SK-N-SH (cell line): ENCODE measurements around the gene GRIN2A. TPM values are rescaled to one million over a fixed set of nuclear protein-coding genes. Genes with fewer than 3 reads are reported as not detected.

Experiments used
- CTCF ChIA-PET: fragments of 300-600, 350-600 bp; formaldehyde crosslinking; extraction: SDS; loops from one replicate; lab custom pipeline; 2021; lab: Yijun Ruan, JAX
- POLR2A ChIA-PET: fragments of 350-600 bp; sonication (Branson Sonifier 250); formaldehyde crosslinking; extraction: SDS; loops from one replicate; lab custom pipeline; 2020; ENCODE audit warnings: antibody characterized with exemption, inconsistent platforms; lab: Yijun Ruan, JAX
- DNase-seq: peaks from one replicate; pipeline ENCODE4 v3.0.0; 2012
- H2AFZ ChIP-seq: fragments of 200-600 bp; sonication (generic); 2 replicates; pipeline ENCODE4 v1.8.1; 2016; ENCODE audit warnings: antibody characterized with exemption, mild to moderate bottlenecking, low read depth
- H3F3A ChIP-seq: fragments of 200-600 bp; sonication (generic); replicated peaks from 2 replicates; pipeline ENCODE3; 2016; ENCODE audit warnings: antibody characterized with exemption, mild to moderate bottlenecking; ENCODE audit not compliant: insufficient read depth
- H3K27ac ChIP-seq, 2 experiments: fragments of 200-500 bp in 1 of 2; fragments of 200-600 bp in 1 of 2; sonication (Bioruptor generic) in 1 of 2; sonication (generic), shearing (Covaris generic) in 1 of 2; 2 replicates each; pipeline versions ENCODE4 v1.5.1 to v1.6.1; 2014 to 2016; ENCODE audit warnings: low read depth in 2 of 2, inconsistent platforms in 1 of 2, low read length in 1 of 2, mild to moderate bottlenecking in 1 of 2, mixed read lengths in 1 of 2
- H3K27me3 ChIP-seq: fragments of 200-600 bp; sonication (generic), shearing (Covaris generic); 2 replicates; pipeline ENCODE4 v1.6.1; 2016; ENCODE audit warnings: mixed run types; ENCODE audit not compliant: insufficient read depth
- H3K36me3 ChIP-seq, 2 experiments: fragments of 200-500 bp in 1 of 2; fragments of 200-600 bp in 1 of 2; sonication (Bioruptor generic) in 1 of 2; sonication (generic) in 1 of 2; replicated peaks in 1 of 2; 2 replicates each; pipeline versions ENCODE3 to v1.5.1; 2014 to 2016; ENCODE audit warnings: low read length in 1 of 2, mild to moderate bottlenecking in 1 of 2; ENCODE audit not compliant: insufficient read depth in 2 of 2, control insufficient read depth in 1 of 2
- H3K4me1 ChIP-seq, 2 experiments: fragments of 200-500 bp in 1 of 2; fragments of 200-600 bp in 1 of 2; sonication (Bioruptor generic) in 1 of 2; sonication (generic), shearing (Covaris generic) in 1 of 2; 2 replicates each; pipeline versions ENCODE4 v1.5.1 to v1.6.1; 2014 to 2016; ENCODE audit warnings: low read depth in 1 of 2, low read length in 1 of 2, mixed run types in 1 of 2; ENCODE audit not compliant: insufficient read depth in 2 of 2, control insufficient read depth in 1 of 2
- H3K4me2 ChIP-seq: fragments of 200-600 bp; sonication (generic), shearing (Covaris generic); 2 replicates; pipeline ENCODE4 v1.6.1; 2017; ENCODE audit warnings: mixed run types
- H3K4me3 ChIP-seq, 2 experiments: fragments of 200-500 bp in 1 of 2; fragments of 200-600 bp in 1 of 2; sonication (Bioruptor generic) in 1 of 2; sonication (generic), shearing (Covaris generic) in 1 of 2; 2 replicates each; pipeline versions ENCODE4 v1.5.1 to v1.8.1; 2014 to 2016; ENCODE audit warnings: low read depth in 2 of 2, inconsistent platforms in 1 of 2, low read length in 1 of 2, mild to moderate bottlenecking in 1 of 2, mixed read lengths in 1 of 2, moderate library complexity in 1 of 2
- H3K79me2 ChIP-seq: fragments of 200-600 bp; sonication (generic); 2 replicates; pipeline ENCODE4 v1.8.1; 2017; ENCODE audit warnings: mild to moderate bottlenecking; ENCODE audit not compliant: insufficient read depth
- H3K9ac ChIP-seq: fragments of 200-600 bp; sonication (generic); 2 replicates; pipeline ENCODE4 v1.6.1; 2017; ENCODE audit warnings: mixed run types
- H3K9me2 ChIP-seq: fragments of 200-600 bp; sonication (generic); 2 replicates; pipeline ENCODE4 v1.6.1; 2017; ENCODE audit warnings: mixed run types
- H3K9me3 ChIP-seq: fragments of 200-600 bp; sonication (generic); 2 replicates; pipeline ENCODE4 v1.6.1; 2017; ENCODE audit warnings: mixed run types, mild to moderate bottlenecking, moderate library complexity
- H4K20me1 ChIP-seq: fragments of 200-600 bp; sonication (generic); 2 replicates; pipeline ENCODE4 v1.6.1; 2017; ENCODE audit warnings: mild to moderate bottlenecking, mixed run types; ENCODE audit not compliant: insufficient read depth
- CHD2 ChIP-seq: fragments of 150-350 bp; IDR thresholded peaks from 2 replicates; pipeline ENCODE4 v1.6.1; 2018; ENCODE audit warnings: low read length; ENCODE audit not compliant: partially characterized antibody
- ELF1 ChIP-seq: IDR thresholded peaks from 2 replicates; pipeline ENCODE4 v1.4.0; 2012
- EP300 ChIP-seq, 2 experiments: IDR thresholded peaks; 2 replicates each; pipeline versions ENCODE4 v1.4.0 to v1.6.1; 2012; ENCODE audit warnings: borderline replicate concordance in 1 of 2, low read depth in 1 of 2, low read length in 1 of 2
- EZH2phosphoT487 ChIP-seq: fragments of 200-600 bp; sonication (generic); IDR thresholded peaks from 2 replicates; pipeline ENCODE4 v1.6.1; 2017; ENCODE audit warnings: low read depth, mixed run types, mild to moderate bottlenecking, antibody characterized with exemption, moderate library complexity, borderline replicate concordance
- FOSL2 ChIP-seq: IDR thresholded peaks from 2 replicates; pipeline ENCODE4 v1.4.0; 2012; ENCODE audit warnings: low read depth, mild to moderate bottlenecking, moderate library complexity, borderline replicate concordance
- GATA2 ChIP-seq: sonication (generic); formaldehyde crosslinking; IDR thresholded peaks from 2 replicates; pipeline ENCODE4 v1.5.0; 2020; ENCODE audit warnings: mild to moderate bottlenecking, missing genetic modification reagents
- JUND ChIP-seq: IDR thresholded peaks from 2 replicates; pipeline ENCODE4 v1.4.0; 2012
- NFIC ChIP-seq: IDR thresholded peaks from 2 replicates; pipeline ENCODE4 v1.4.0; 2012; ENCODE audit warnings: borderline replicate concordance
- NRF1 ChIP-seq: IDR thresholded peaks from 2 replicates; pipeline ENCODE4 v1.6.1; 2012; ENCODE audit warnings: low read depth, mild to moderate bottlenecking, low read length
- POLR2AphosphoS5 ChIP-seq: IDR thresholded peaks from 2 replicates; pipeline ENCODE4 v1.6.1; 2012; ENCODE audit warnings: low read depth, low read length
- RCOR1 ChIP-seq: fragments of 150-350 bp; IDR thresholded peaks from 2 replicates; pipeline ENCODE4 v1.6.1; 2017; ENCODE audit warnings: antibody characterized with exemption, low read length
- RXRA ChIP-seq: IDR thresholded peaks from 2 replicates; pipeline ENCODE4 v1.4.0; 2012; ENCODE audit warnings: low read depth, mild to moderate bottlenecking, borderline replicate concordance
- TAF1 ChIP-seq: IDR thresholded peaks from 2 replicates; pipeline ENCODE4 v1.6.1; 2012; ENCODE audit warnings: low read depth, mild to moderate bottlenecking, low read length, moderate library complexity, borderline replicate concordance
- TCF12 ChIP-seq: IDR thresholded peaks from 2 replicates; pipeline ENCODE4 v1.4.0; 2012
- TEAD4 ChIP-seq: IDR thresholded peaks from 2 replicates; pipeline ENCODE4 v1.4.0; 2012; ENCODE audit warnings: mild to moderate bottlenecking, borderline replicate concordance; ENCODE audit not compliant: insufficient read depth
- YY1 ChIP-seq: IDR thresholded peaks from 2 replicates; pipeline ENCODE4 v1.4.0; 2012; ENCODE audit warnings: low read depth, mild to moderate bottlenecking
- WGBS: methylation state at CpG from one replicate; pipeline ENCODE4 v1.1.6; 2017; ENCODE audit warnings: low lambda C conversion rate; 5-methylcytosine and 5-hydroxymethylcytosine counted together
- polyA plus RNA-seq, 3 experiments: library from polyadenylated mRNA; depleted of rRNA; stranded (reverse); fragments of >200 nt; gene quantifications; 2 replicates each; pipeline ENCODE4 v1.2.3, GENCODE V29; 2012
- TF ChIP-seq, protein P1 (sequence below): IDR thresholded peaks from 2 replicates; pipeline ENCODE4 v1.4.0; 2012; ENCODE audit warnings: low read depth
- TF ChIP-seq, protein P2 (sequence below): fragments of 200-600 bp; sonication (generic); IDR thresholded peaks from 2 replicates; pipeline ENCODE4 v1.6.1; 2017; ENCODE audit warnings: antibody characterized with exemption, mild to moderate bottlenecking, moderate library complexity
- TF ChIP-seq, protein P3 (sequence below): IDR thresholded peaks from 2 replicates; pipeline ENCODE4 v1.4.0; 2012; ENCODE audit warnings: low read depth, borderline replicate concordance
- TF ChIP-seq, protein P4 (sequence below): IDR thresholded peaks from 2 replicates; pipeline ENCODE4; 2012

The GRIN2A gene
- polyA plus RNA-seq, 1 of the 3 experiments (the other 2 are of a cell fraction): not detected

DNA sequence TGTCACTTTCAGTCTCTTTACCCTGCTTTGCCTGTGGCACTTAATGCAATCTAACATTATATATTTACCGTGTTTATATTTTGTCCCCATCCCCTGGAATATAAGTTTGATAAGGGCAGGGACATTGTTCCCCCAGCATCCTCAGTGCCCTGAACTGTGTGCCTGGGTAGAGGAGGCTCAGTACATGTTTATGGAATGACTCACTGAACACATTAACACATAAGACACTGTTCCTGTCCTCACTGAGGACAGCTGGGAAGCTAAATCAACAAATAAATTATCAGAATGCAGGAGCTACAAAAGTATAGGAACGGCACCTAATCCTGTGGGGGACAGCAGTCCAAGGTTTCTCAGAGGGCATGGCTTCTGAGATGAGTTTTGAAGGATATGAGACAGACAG lies 27.8 kb downstream of the GRIN2A start (continued):
- TF ChIP-seq, protein P1, sequence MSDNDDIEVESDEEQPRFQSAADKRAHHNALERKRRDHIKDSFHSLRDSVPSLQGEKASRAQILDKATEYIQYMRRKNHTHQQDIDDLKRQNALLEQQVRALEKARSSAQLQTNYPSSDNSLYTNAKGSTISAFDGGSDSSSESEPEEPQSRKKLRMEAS: no peak
- no peak for TF ChIP-seq EZH2phosphoT487
- TF ChIP-seq EP300 (IDR thresholded peaks at IDR 0.05; ENCODE audit: borderline replicate concordance in 1 of 2, low read depth in 1 of 2, low read length in 1 of 2): no peak
- TF ChIP-seq YY1: no peak
- no peak for TF ChIP-seq NRF1
- no peak for TF ChIP-seq RCOR1
- TF ChIP-seq FOSL2: no peak
- TF ChIP-seq, all 33 proteins: peak for 0

DNA sequence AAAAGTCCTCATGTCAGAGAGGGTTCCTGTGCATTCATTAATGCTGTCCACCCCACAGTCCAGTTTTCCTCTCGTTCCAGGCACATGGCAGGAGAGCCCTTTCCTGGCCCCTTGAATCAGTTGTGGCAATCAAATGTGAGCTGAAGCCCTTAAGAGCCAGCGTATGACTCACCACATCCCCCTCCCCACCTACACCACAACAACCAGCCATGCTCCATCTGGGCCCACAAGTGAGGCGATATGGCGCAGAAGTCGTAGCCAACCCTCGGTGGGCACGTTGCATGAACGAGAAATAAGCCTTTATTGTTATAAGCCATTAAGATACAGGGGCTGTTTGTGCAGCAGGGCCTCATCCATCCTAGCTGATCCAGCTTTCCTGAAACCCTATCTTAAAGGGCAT lies 28.2 kb downstream of the GRIN2A start:
- no peak overlapping the region for H2AFZ ChIP-seq
- H3K9me3 ChIP-seq: no peaks in the 10 kb centered on the region
- H3K9me2 ChIP-seq: no peaks in the 10 kb centered on the region
- H3K9ac ChIP-seq: no peak overlapping the region
- 40% methylated on average over 8 of the region's 8 CpGs for WGBS
- no peaks in the 10 kb centered on the region for H3K36me3 ChIP-seq
- H3K4me1 ChIP-seq: no peaks in the 10 kb centered on the region; a peak in 1 of 4 replicates
- TF ChIP-seq TAF1 (no peak), CHD2 (no peak), NRF1 (no peak), JUND (no peak), EZH2phosphoT487 (no peak)
- no peaks in the 10 kb centered on the region for H3K27me3 ChIP-seq
- POLR2A ChIA-PET: no interaction called here
- no peaks in the 10 kb centered on the region for H3K79me2 ChIP-seq
- no peak overlapping the region for H3K27ac ChIP-seq
- no peak for DNase-seq
- H4K20me1 ChIP-seq: no peaks in the 10 kb centered on the region
- H3K4me2 ChIP-seq: no peak overlapping the region
- H3K4me3 ChIP-seq: no peak overlapping the region
- CTCF ChIA-PET: interaction anchor here (1.0 to 1.5 kb wide), 2 partner anchors 14 to 27 kb away, joined by 3 read pairs; no protein-coding TSS in a partner anchor
- H3F3A ChIP-seq: no peaks in the 10 kb centered on the region

DNA sequence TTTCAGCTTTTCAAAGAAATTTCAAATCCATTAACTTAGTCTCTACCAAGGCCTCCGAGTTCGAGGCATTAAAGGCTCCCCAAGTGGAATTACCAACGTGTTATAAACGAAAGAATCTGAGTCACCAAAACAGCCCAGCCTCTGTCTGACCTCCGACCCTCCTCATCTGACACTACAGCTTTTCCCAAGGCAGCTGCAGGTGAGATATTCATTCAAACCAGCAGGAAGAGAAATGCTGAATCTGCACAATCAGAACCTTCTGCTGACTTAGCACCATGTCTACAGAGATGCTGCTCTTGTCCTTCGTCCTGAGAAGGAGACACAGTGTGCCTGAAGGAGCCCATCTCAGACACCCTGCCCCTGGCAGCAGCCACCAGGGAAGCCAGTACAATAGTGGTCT lies 30.5 kb downstream of the GRIN2A start:
- 12% methylated on average over 6 of the region's 6 CpGs for WGBS
- CTCF ChIA-PET: interaction anchor here (0.9 to 1.4 kb wide), 3 partner anchors 8 to 504 kb away, joined by 3 to 4 read pairs (median 3); no protein-coding TSS in a partner anchor

More for the DNA sequence above, 30.5 kb downstream of the GRIN2A start:
- DNase-seq: no peak
- Histone ChIP-seq H4K20me1 (no peaks in the 10 kb centered on the region), H3K27ac (no peak overlapping the region), H3K9ac (no peak overlapping the region), H3K79me2 (no peaks in the 10 kb centered on the region), H3K27me3 (no peaks in the 10 kb centered on the region), H3K4me1 (no peaks in the 10 kb centered on the region; a peak in 1 of 4 replicates), H3K9me3 (no peaks in the 10 kb centered on the region), H3F3A (no peaks in the 10 kb centered on the region), H3K36me3 (no peaks in the 10 kb centered on the region), H3K9me2 (no peaks in the 10 kb centered on the region), H3K4me3 (no peak overlapping the region), H2AFZ (no peak overlapping the region), H3K4me2 (no peak overlapping the region)
- TF ChIP-seq, protein P2, sequence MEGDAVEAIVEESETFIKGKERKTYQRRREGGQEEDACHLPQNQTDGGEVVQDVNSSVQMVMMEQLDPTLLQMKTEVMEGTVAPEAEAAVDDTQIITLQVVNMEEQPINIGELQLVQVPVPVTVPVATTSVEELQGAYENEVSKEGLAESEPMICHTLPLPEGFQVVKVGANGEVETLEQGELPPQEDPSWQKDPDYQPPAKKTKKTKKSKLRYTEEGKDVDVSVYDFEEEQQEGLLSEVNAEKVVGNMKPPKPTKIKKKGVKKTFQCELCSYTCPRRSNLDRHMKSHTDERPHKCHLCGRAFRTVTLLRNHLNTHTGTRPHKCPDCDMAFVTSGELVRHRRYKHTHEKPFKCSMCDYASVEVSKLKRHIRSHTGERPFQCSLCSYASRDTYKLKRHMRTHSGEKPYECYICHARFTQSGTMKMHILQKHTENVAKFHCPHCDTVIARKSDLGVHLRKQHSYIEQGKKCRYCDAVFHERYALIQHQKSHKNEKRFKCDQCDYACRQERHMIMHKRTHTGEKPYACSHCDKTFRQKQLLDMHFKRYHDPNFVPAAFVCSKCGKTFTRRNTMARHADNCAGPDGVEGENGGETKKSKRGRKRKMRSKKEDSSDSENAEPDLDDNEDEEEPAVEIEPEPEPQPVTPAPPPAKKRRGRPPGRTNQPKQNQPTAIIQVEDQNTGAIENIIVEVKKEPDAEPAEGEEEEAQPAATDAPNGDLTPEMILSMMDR: no peak
- TF ChIP-seq RXRA (no peak), TEAD4 (no peak), GATA2 (CRISPR knock-in tag) (no peak), ELF1 (no peak), POLR2AphosphoS5 (no peak), NRF1 (no peak), EZH2phosphoT487 (no peak), NFIC (no peak), TCF12 (no peak)
- TF ChIP-seq, protein P3, sequence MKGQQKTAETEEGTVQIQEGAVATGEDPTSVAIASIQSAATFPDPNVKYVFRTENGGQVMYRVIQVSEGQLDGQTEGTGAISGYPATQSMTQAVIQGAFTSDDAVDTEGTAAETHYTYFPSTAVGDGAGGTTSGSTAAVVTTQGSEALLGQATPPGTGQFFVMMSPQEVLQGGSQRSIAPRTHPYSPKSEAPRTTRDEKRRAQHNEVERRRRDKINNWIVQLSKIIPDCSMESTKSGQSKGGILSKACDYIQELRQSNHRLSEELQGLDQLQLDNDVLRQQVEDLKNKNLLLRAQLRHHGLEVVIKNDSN: no peak
- TF ChIP-seq, protein P1: no peak
- TF ChIP-seq, protein P4, sequence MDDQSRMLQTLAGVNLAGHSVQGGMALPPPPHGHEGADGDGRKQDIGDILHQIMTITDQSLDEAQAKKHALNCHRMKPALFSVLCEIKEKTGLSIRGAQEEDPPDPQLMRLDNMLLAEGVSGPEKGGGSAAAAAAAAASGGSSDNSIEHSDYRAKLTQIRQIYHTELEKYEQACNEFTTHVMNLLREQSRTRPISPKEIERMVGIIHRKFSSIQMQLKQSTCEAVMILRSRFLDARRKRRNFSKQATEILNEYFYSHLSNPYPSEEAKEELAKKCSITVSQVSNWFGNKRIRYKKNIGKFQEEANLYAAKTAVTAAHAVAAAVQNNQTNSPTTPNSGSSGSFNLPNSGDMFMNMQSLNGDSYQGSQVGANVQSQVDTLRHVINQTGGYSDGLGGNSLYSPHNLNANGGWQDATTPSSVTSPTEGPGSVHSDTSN: no peak
- POLR2A ChIA-PET: no interaction called here
